SU-DHL-6 (cell line): ENCODE data around the gene RRAS2.

Experiments used
- H2AFZ ChIP-seq: fragments of 200-600 bp; sonication (generic); 2 replicates; pipeline ENCODE4 v1.6.1; 2014; ENCODE audit warnings: low read depth, mild to moderate bottlenecking, moderate library complexity, mixed read lengths, antibody characterized with exemption, low read length; ENCODE audit not compliant: severe bottlenecking
- H3F3A ChIP-seq: fragments of 200-600 bp; shearing (Covaris generic); 2 replicates; pipeline ENCODE4 v1.6.0; 2016; ENCODE audit warnings: antibody characterized with exemption, mild to moderate bottlenecking; ENCODE audit not compliant: insufficient read depth
- H3K27ac ChIP-seq: fragments of 200-600 bp; sonication (generic); 2 replicates; pipeline ENCODE4 v1.5.1; 2016; ENCODE audit warnings: low read depth, mild to moderate bottlenecking, low read length, moderate library complexity, mixed read lengths
- H3K27me3 ChIP-seq: fragments of 200-600 bp; sonication (generic), shearing (Covaris generic); 2 replicates; pipeline ENCODE4 v1.6.0; 2014; ENCODE audit warnings: mild to moderate bottlenecking, low read length
- H3K36me3 ChIP-seq: fragments of 200-600 bp; sonication (generic); 2 replicates; pipeline ENCODE4 v1.6.1; 2014; ENCODE audit warnings: mild to moderate bottlenecking, low read length, mixed read lengths
- H3K4me2 ChIP-seq: fragments of 300-600, 200-600 bp; shearing (Covaris generic), sonication (generic); 2 replicates; pipeline ENCODE4 v1.6.0; 2014; ENCODE audit warnings: low read length, low read depth, mild to moderate bottlenecking; ENCODE audit not compliant: poor library complexity, severe bottlenecking
- H3K4me3 ChIP-seq: fragments of 200-600 bp; sonication (generic); 2 replicates; pipeline ENCODE4 v1.5.1; 2014; ENCODE audit warnings: antibody characterized with exemption, low read length, mild to moderate bottlenecking, mixed read lengths; ENCODE audit not compliant: insufficient read depth, poor library complexity, severe bottlenecking
- H3K79me2 ChIP-seq: fragments of 200-600 bp; sonication (generic); 2 replicates; pipeline ENCODE4 v1.6.1; 2014; ENCODE audit warnings: mild to moderate bottlenecking, low read length, moderate library complexity; ENCODE audit not compliant: insufficient read depth
- H3K9ac ChIP-seq: fragments of 200-600 bp; sonication (generic); 2 replicates; pipeline ENCODE4 v1.7.0; 2014; ENCODE audit warnings: mild to moderate bottlenecking, low read length
- H3K9me2 ChIP-seq: fragments of 200-600 bp; sonication (generic); replicated peaks from 2 replicates; pipeline ENCODE4 v1.6.1; 2014; ENCODE audit warnings: low read length; ENCODE audit not compliant: insufficient read depth
- H3K9me3 ChIP-seq: fragments of 200-600 bp; sonication (generic); 2 replicates; pipeline ENCODE4 v1.6.1; 2014; ENCODE audit warnings: low read length, mixed read lengths; ENCODE audit not compliant: insufficient read depth
- H4K20me1 ChIP-seq: fragments of 200-600 bp; sonication (generic); 2 replicates; pipeline ENCODE4 v1.6.1; 2014; ENCODE audit warnings: low read depth, mild to moderate bottlenecking, antibody characterized with exemption, low read length, moderate library complexity, mixed read lengths
- CTCF ChIP-seq: fragments of 200-600 bp; sonication (generic); IDR thresholded peaks from one replicate; pipeline ENCODE4 v1.5.1; 2017; ENCODE audit warnings: antibody characterized with exemption, mild to moderate bottlenecking, low read length, moderate library complexity; ENCODE audit not compliant: insufficient read depth, poor library complexity, severe bottlenecking
- EZH2phosphoT487 ChIP-seq: fragments of 200-600 bp; sonication (generic), shearing (Covaris generic); conservative IDR thresholded peaks from 2 replicates; pipeline ENCODE4 v1.6.1; 2018; ENCODE audit warnings: mild to moderate bottlenecking, antibody characterized with exemption, low read length, moderate library complexity, mixed read lengths

Gene RRAS2

GRCh38 chr11:14361951-14362350, 3.0 kb upstream of the RRAS2 start:
- Histone ChIP-seq H3K4me2 (no peak overlapping the region), H3K9ac (no peak overlapping the region), H3K27me3 (no peaks in the 10 kb centered on the region), H3K36me3 (no peaks in the 10 kb centered on the region), H3K9me3 (no peaks in the 10 kb centered on the region), H3K4me3 (no peak overlapping the region), H2AFZ (no peak overlapping the region), H3K9me2 (no peaks in the 10 kb centered on the region), H4K20me1 (peaks cover 4% of the 10 kb centered on the region; the same call in 1 of the 2 replicates), H3K27ac (no peak overlapping the region), H3F3A (peaks cover 13% of the 10 kb centered on the region), H3K79me2 (peaks cover 19% of the 10 kb centered on the region)
- TF ChIP-seq CTCF (no peak), EZH2phosphoT487 (no peak)

GRCh38 chr11:14360976-14361375, 2.0 kb upstream of the RRAS2 start:
- H3K36me3 ChIP-seq, result no peaks in the 10 kb centered on the region
- H3K79me2 ChIP-seq, result peaks cover 29% of the 10 kb centered on the region
- no peak overlapping the region for H3K4me3 ChIP-seq

GRCh38 chr11:14359501-14360031, 583 bp upstream of the RRAS2 start:
- H3K36me3 ChIP-seq, result no peaks in the 10 kb centered on the region
- TF ChIP-seq EZH2phosphoT487 (no peak), CTCF (no peak)
- no peaks in the 10 kb centered on the region for H3K9me2 ChIP-seq
- H3K27me3 ChIP-seq, result no peaks in the 10 kb centered on the region
- no peak overlapping the region for H3K27ac ChIP-seq
- H3K79me2 ChIP-seq, result peaks cover 43% of the 10 kb centered on the region
- H3K4me3 ChIP-seq, result peak overlapping the region; percentile 69
- H3K4me2 ChIP-seq, result peak overlapping the region; percentile 63
- no peaks in the 10 kb centered on the region for H3K9me3 ChIP-seq
- H2AFZ ChIP-seq, result peak overlapping the region; percentile 47
- H4K20me1 ChIP-seq, result peaks cover 4% of the 10 kb centered on the region; the same call in 1 of the 2 replicates
- H3F3A ChIP-seq, result peaks cover 34% of the 10 kb centered on the region
- H3K9ac ChIP-seq, result peak overlapping the region; percentile 89

More at GRCh38 chr11:14360976-14361375, 2.0 kb upstream of the RRAS2 start:
- Histone ChIP-seq H3K9me3 (no peaks in the 10 kb centered on the region), H3K27me3 (no peaks in the 10 kb centered on the region), H3K4me2 (no peak overlapping the region), H2AFZ (no peak overlapping the region), H3K27ac (no peak overlapping the region), H3F3A (peaks cover 20% of the 10 kb centered on the region), H3K9me2 (no peaks in the 10 kb centered on the region), H4K20me1 (peaks cover 4% of the 10 kb centered on the region; the same call in 1 of the 2 replicates), H3K9ac (no peak overlapping the region)
- no peak for TF ChIP-seq CTCF
- TF ChIP-seq EZH2phosphoT487, result no peak
